Measurements from ENCODE around the gene HEMGN.
"Not testable (repeated sequence)": the region's sequence is repeated elsewhere in the genome, so short reads cannot be mapped to it uniquely, and the experiment has no call there.

The HEMGN gene

GRCh38 chr9:97963232-97963631 is 25.3 kb upstream of the HEMGN start:
- no peak for DNase-seq

GRCh38 chr9:97962575-97962974 is 24.6 kb upstream of the HEMGN start:
- no peak for DNase-seq

GRCh38 chr9:97962136-97962535 is 24.2 kb upstream of the HEMGN start:
- no peak for DNase-seq

- no peak for DNase-seq
These were observed 23.4 kb upstream of the HEMGN start for GRCh38 chr9:97961361-97961760.

- DNase-seq = not testable (repeated sequence)
These were observed 22.8 kb upstream of the HEMGN start for GRCh38 chr9:97960678-97961328.

- no peak for DNase-seq
These were observed 21.6 kb upstream of the HEMGN start for GRCh38 chr9:97959585-97959984.

- DNase-seq = no peak
These were observed 21.0 kb upstream of the HEMGN start for GRCh38 chr9:97958812-97959511.

- DNase-seq = no peak
These were observed 18.4 kb upstream of the HEMGN start for GRCh38 chr9:97956331-97956730.

GRCh38 chr9:97954550-97954989 is 16.6 kb upstream of the HEMGN start:
- DNase-seq = no peak

GRCh38 chr9:97950873-97951272 is 12.9 kb upstream of the HEMGN start:
- not testable (repeated sequence) for DNase-seq

- not testable (repeated sequence) for DNase-seq
These were observed 9.1 kb upstream of the HEMGN start for GRCh38 chr9:97947094-97947493.

- not testable (repeated sequence) for DNase-seq
These were observed 7.5 kb upstream of the HEMGN start for GRCh38 chr9:97945470-97945869.

- DNase-seq = no peak
These were observed 6.6 kb upstream of the HEMGN start for GRCh38 chr9:97944612-97945011.

GRCh38 chr9:97943308-97943855 is 5.4 kb upstream of the HEMGN start:
- DNase-seq = no peak

- DNase-seq = no peak
These were observed 3.4 kb upstream of the HEMGN start for GRCh38 chr9:97941323-97941722.

GRCh38 chr9:97940741-97941140 is 2.8 kb upstream of the HEMGN start:
- no peak for DNase-seq

GRCh38 chr9:97940233-97940632 is 2.3 kb upstream of the HEMGN start:
- DNase-seq = no peak

GRCh38 chr9:97936998-97937397 is 974 bp downstream of the HEMGN start:
- no peak for DNase-seq

- no peak for DNase-seq
These were observed 2.7 kb downstream of the HEMGN start for GRCh38 chr9:97935276-97935675.

- no peak for DNase-seq
These were observed 3.5 kb downstream of the HEMGN start for GRCh38 chr9:97934321-97935115.

GRCh38 chr9:97933297-97933998 is 4.5 kb downstream of the HEMGN start:
- no peak for DNase-seq

GRCh38 chr9:97930972-97931371 is 7.0 kb downstream of the HEMGN start:
- no peak for DNase-seq
